HEK293T (cell line): ENCODE data around the gene ZNF865.

Experiments used
- ARNT ChIP-seq: fragments of 450-650 bp; IDR thresholded peaks from 2 replicates; pipeline ENCODE4 v1.6.1; 2017; ENCODE audit warnings: mild to moderate bottlenecking
- CTBP1 ChIP-seq: fragments of 450-650 bp; IDR thresholded peaks from 2 replicates; pipeline ENCODE4 v1.6.1; 2016; ENCODE audit warnings: borderline replicate concordance
- ELF4 ChIP-seq: fragments of 450-650 bp; IDR thresholded peaks from 2 replicates; pipeline ENCODE4 v1.6.1; 2017; ENCODE audit warnings: antibody characterized with exemption
- FOXA1 ChIP-seq: fragments of 450-650 bp; IDR thresholded peaks from 2 replicates; pipeline ENCODE4 v1.6.1; 2016; ENCODE audit warnings: mild to moderate bottlenecking
- FOXK2 ChIP-seq: fragments of 450-650 bp; IDR thresholded peaks from 2 replicates; pipeline ENCODE4 v1.6.1; 2016; ENCODE audit warnings: mild to moderate bottlenecking
- FOXM1 ChIP-seq: fragments of 450-650 bp; IDR thresholded peaks from 2 replicates; pipeline ENCODE4 v1.6.1; 2017; ENCODE audit warnings: mild to moderate bottlenecking, borderline replicate concordance
- HDGF ChIP-seq: fragments of 450-650 bp; IDR thresholded peaks from 2 replicates; pipeline ENCODE4 v1.6.1; 2017; ENCODE audit warnings: antibody characterized with exemption, borderline replicate concordance
- L3MBTL2 ChIP-seq: fragments of 450-650 bp; conservative IDR thresholded peaks from 2 replicates; pipeline ENCODE4 v1.6.1; 2016; ENCODE audit warnings: mild to moderate bottlenecking
- NFRKB ChIP-seq: fragments of 450-650 bp; IDR thresholded peaks from 2 replicates; pipeline ENCODE4 v1.6.1; 2016; ENCODE audit warnings: mild to moderate bottlenecking, moderate library complexity
- PKNOX1 ChIP-seq: fragments of 450-650 bp; IDR thresholded peaks from 2 replicates; pipeline ENCODE4 v1.6.1; 2016
- SP1 ChIP-seq: fragments of 450-650 bp; IDR thresholded peaks from 2 replicates; pipeline ENCODE4 v1.6.1; 2017
- SUZ12 ChIP-seq: fragments of 450-650 bp; IDR thresholded peaks from 2 replicates; pipeline ENCODE4 v1.6.1; 2016; ENCODE audit warnings: mild to moderate bottlenecking
- TARDBP ChIP-seq: fragments of 450-650 bp; IDR thresholded peaks from 2 replicates; pipeline ENCODE4 v1.6.1; 2016
- ZNF384 ChIP-seq: fragments of 450-650 bp; IDR thresholded peaks from 2 replicates; pipeline ENCODE4 v1.6.1; 2016

DNA sequence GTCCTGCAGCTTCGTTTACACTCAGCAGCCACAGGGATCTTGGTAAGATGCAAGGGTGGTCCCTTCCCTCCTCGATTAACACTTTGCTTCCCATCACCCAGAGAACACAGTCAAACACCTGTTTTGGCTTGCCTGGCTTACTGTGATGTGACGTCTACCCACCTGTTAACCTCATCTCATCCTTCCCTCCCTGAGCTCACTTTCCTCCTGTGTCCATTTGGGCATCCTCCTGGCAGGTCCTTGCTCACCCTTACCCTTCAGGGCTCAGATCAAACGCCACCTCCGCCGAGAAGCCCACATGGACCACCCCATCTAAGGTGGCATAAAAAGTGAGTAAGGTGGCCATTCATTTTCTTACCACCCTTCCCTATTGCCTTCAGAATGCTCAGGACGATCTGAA lies 15.3 kb upstream of the ZNF865 start:
- TF ChIP-seq SUZ12: no peak
- TF ChIP-seq PKNOX1: no peak
- no peak for TF ChIP-seq L3MBTL2
- no peak for TF ChIP-seq ZNF384
- no peak for TF ChIP-seq SP1
- TF ChIP-seq TARDBP: no peak
- no peak for TF ChIP-seq FOXK2
- no peak for TF ChIP-seq NFRKB
- TF ChIP-seq ELF4: no peak
- no peak for TF ChIP-seq FOXA1
- no peak for TF ChIP-seq CTBP1
- no peak for TF ChIP-seq HDGF
- no peak for TF ChIP-seq ARNT
- no peak for TF ChIP-seq FOXM1
